HUES6 (cell line): Measurements from ENCODE around the gene CADPS.

Experiments used
- H3K27ac ChIP-seq: 2 replicates; pipeline ENCODE4 v1.7.0; 2013; ENCODE audit warnings: low read depth, mild to moderate bottlenecking, low read length, inconsistent platforms
- H3K27me3 ChIP-seq: 2 replicates; pipeline ENCODE4 v1.6.1; 2013; ENCODE audit warnings: low read length; ENCODE audit not compliant: control insufficient read depth, insufficient read depth
- H3K36me3 ChIP-seq: 2 replicates; pipeline ENCODE4 v1.6.1; 2013; ENCODE audit warnings: low read length; ENCODE audit not compliant: control insufficient read depth, insufficient read depth
- H3K4me1 ChIP-seq: 2 replicates; pipeline ENCODE4 v1.6.1; 2013; ENCODE audit warnings: low read length; ENCODE audit not compliant: control insufficient read depth, insufficient read depth
- H3K4me3 ChIP-seq: 2 replicates; pipeline ENCODE4 v1.5.1; 2013; ENCODE audit warnings: low read depth, low read length
- H3K9ac ChIP-seq: one replicate; pipeline ENCODE4 v1.6.1; 2013; ENCODE audit warnings: mild to moderate bottlenecking, low read length
- H3K9me3 ChIP-seq: 2 replicates; pipeline ENCODE4 v1.6.1; 2013; ENCODE audit warnings: low read depth, low read length; ENCODE audit not compliant: control insufficient read depth, insufficient read depth

The CADPS gene

DNA sequence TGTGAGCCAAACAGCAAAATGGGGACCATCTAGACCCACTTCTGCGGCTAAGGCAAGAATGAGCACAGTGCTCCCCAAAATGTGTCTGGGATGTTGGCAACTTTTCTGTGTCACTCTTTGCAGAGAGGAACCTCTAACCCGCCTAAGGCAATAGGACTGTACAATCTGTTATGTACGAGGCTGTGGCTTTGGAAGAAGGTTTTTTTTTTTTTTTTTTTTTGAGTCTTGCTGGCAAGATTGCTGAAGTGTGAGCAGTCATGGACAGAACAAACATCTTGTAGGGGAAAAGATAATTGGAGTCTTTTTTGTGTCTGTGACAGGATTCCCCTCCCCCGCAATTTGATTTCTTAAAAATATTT, 509.1 kb downstream of the CADPS start:
- Histone ChIP-seq H3K4me1 (peaks cover 51% of the 10 kb centered on the region), H3K9ac (no peak overlapping the region), H3K27me3 (peaks cover 95% of the 10 kb centered on the region), H3K27ac (no peak overlapping the region), H3K4me3 (peak overlapping the region; percentile 32), H3K36me3 (no peaks in the 10 kb centered on the region), H3K9me3 (no peaks in the 10 kb centered on the region)

DNA sequence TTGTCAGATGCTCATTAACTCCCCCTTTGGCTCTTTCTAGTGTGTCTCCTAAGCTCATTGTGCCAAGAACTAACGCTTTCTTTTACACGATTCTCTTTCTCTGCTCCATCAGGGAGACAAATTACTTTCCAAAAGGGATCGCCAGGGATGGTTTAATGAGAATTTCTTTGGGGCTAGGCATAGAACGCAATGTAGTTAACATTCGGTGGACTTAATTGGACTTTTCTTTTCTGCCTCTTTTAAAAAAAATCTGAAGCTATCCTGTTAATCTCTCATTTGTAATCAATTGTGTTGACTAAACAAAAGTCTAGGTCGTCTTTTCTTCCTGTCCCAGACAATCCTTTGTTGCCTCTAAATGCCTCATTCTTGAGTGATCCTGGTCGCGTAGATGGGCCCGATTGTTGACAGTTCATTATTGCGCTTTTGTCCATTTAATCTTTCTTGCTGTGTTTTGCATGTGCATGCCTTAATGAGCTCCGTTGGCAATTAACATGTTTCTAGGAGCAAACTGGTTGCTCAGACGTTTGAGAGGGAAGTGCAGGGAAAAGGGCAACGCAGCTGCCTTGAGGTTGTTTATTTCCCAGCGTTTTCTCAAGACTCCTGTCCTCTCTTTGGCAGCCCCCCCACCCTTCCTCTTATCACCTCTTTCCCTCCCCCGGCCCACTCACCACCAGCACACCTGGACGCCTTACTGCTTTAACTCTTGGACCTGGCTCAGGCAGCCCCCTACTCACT, 509.7 kb downstream of the CADPS start:
- no peak overlapping the region for H3K27ac ChIP-seq
- no peak overlapping the region for H3K9ac ChIP-seq
- peaks cover 95% of the 10 kb centered on the region for H3K27me3 ChIP-seq
- H3K4me3 ChIP-seq = peak overlapping the region; percentile 32
- peaks cover 45% of the 10 kb centered on the region for H3K4me1 ChIP-seq
- no peaks in the 10 kb centered on the region for H3K36me3 ChIP-seq
- H3K9me3 ChIP-seq = no peaks in the 10 kb centered on the region

GRCh38 chr3:62364191-62364590, 511.0 kb downstream of the CADPS start:
- H3K36me3 ChIP-seq = no peaks in the 10 kb centered on the region
- H3K9ac ChIP-seq = no peak overlapping the region
- no peak overlapping the region for H3K4me3 ChIP-seq
- peaks cover 35% of the 10 kb centered on the region for H3K4me1 ChIP-seq
- H3K9me3 ChIP-seq = no peaks in the 10 kb centered on the region
- H3K27ac ChIP-seq = no peak overlapping the region
- peaks cover 95% of the 10 kb centered on the region for H3K27me3 ChIP-seq

GRCh38 chr3:62363275-62363674, 511.9 kb downstream of the CADPS start:
- Histone ChIP-seq H3K4me3 (no peak overlapping the region), H3K27me3 (peaks cover 95% of the 10 kb centered on the region), H3K4me1 (peaks cover 30% of the 10 kb centered on the region), H3K9ac (no peak overlapping the region), H3K27ac (no peak overlapping the region), H3K36me3 (no peaks in the 10 kb centered on the region), H3K9me3 (no peaks in the 10 kb centered on the region)

- Histone ChIP-seq H3K36me3 (no peaks in the 10 kb centered on the region), H3K9ac (no peak overlapping the region), H3K4me3 (no peak overlapping the region), H3K27me3 (peaks cover 94% of the 10 kb centered on the region), H3K27ac (no peak overlapping the region), H3K4me1 (peaks cover 19% of the 10 kb centered on the region), H3K9me3 (no peaks in the 10 kb centered on the region)
Measured at GRCh38 chr3:62361824-62362223, 513.4 kb downstream of the CADPS start.

- Histone ChIP-seq H3K9ac (no peak overlapping the region), H3K9me3 (no peaks in the 10 kb centered on the region), H3K27ac (no peak overlapping the region), H3K27me3 (peaks cover 94% of the 10 kb centered on the region), H3K4me3 (no peak overlapping the region), H3K4me1 (peaks cover 15% of the 10 kb centered on the region), H3K36me3 (no peaks in the 10 kb centered on the region)
Measured at GRCh38 chr3:62361261-62361660, 514.0 kb downstream of the CADPS start.

GRCh38 chr3:62359531-62359930, 515.7 kb downstream of the CADPS start:
- Histone ChIP-seq H3K36me3 (no peaks in the 10 kb centered on the region), H3K4me3 (no peak overlapping the region)

DNA sequence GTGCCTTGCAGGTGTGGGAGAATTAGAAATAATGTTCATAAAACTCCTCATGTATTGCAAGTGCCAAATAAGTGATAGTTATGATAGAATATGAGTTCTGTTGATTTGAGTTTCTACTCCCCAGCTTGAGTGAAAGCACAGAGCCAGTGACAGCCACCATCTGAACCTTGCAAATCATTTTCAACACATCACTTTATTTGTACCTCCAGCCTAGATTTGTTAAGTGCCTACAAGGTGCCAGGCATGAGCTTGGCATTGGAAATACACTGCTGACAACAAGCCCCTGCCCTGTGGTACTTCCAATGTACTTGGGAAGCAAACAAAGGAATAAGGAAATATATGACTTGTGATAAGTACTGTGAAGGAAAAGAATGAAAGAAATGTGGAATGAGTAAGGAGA, 518.9 kb downstream of the CADPS start:
- Histone ChIP-seq H3K36me3 (no peaks in the 10 kb centered on the region), H3K9me3 (no peaks in the 10 kb centered on the region), H3K9ac (no peak overlapping the region), H3K4me1 (no peaks in the 10 kb centered on the region), H3K27ac (no peak overlapping the region), H3K27me3 (peaks cover 86% of the 10 kb centered on the region), H3K4me3 (no peak overlapping the region)

More at GRCh38 chr3:62359531-62359930, 515.7 kb downstream of the CADPS start:
- no peaks in the 10 kb centered on the region for H3K4me1 ChIP-seq
- no peak overlapping the region for H3K9ac ChIP-seq
- H3K9me3 ChIP-seq = no peaks in the 10 kb centered on the region
- H3K27me3 ChIP-seq = peaks cover 94% of the 10 kb centered on the region
- H3K27ac ChIP-seq = no peak overlapping the region

DNA sequence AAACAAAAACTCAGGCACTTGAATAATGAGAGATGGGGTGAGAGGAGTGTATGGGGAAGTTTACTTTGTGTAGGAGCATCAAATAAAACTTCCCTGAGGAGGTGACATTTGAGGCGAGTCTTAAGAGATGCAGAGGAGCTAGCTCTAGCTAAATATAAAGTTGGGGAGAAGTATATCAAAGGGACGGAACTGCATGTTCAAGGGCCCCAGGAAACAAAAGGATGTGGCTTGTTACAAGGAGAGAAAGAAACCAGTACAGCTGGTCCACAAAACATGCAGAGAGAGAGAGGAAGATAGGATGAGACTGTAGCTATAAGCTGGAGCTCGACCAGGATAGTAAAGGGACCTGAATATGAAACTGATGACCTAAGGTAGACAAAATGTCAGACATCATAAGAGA, 519.5 kb downstream of the CADPS start:
- Histone ChIP-seq H3K9me3 (no peaks in the 10 kb centered on the region), H3K4me1 (no peaks in the 10 kb centered on the region), H3K9ac (no peak overlapping the region), H3K36me3 (no peaks in the 10 kb centered on the region), H3K27me3 (peaks cover 84% of the 10 kb centered on the region), H3K27ac (no peak overlapping the region), H3K4me3 (no peak overlapping the region)
